Omental fat pad (tissue), 4 donors: ENCODE results near the gene DDAH2. TPM values are rescaled to one million over a fixed set of nuclear protein-coding genes. Genes with fewer than 3 reads are reported as not detected.
A peak's percentile ranks its signal among the peaks of the same experiment; 100 is the strongest.

Experiments
- ATAC-seq: fragments of 150-250 bp; one replicate; pipeline ENCODE4 v1.9.1; 2016; ENCODE audit warnings: mild to moderate bottlenecking, moderate library complexity; ENCODE audit not compliant: low FRiP score
- DNase-seq: peaks from one replicate; pipeline ENCODE4 v3.0.0-alpha.2; 2019; ENCODE audit warnings: low spot score
- total RNA-seq, 4 donors: library from RNA; depleted of rRNA; stranded (reverse); fragments of >200 nt; gene quantifications; one replicate each; pipeline ENCODE4 v1.1.0, GENCODE V29; 2016
- TF ChIP-seq, protein P1 (sequence below), 3 donors: fragments of 450-650 bp; IDR thresholded peaks; one replicate each; pipeline ENCODE4 v1.5.1; 2016 to 2017; ENCODE audit warnings: antibody characterized with exemption in 3 of 3, mild to moderate bottlenecking in 3 of 3, moderate library complexity in 2 of 3

Gene DDAH2
- total RNA-seq, 4 donors from 2014 or later, result 103 to 148 (median 115) TPM

- TF ChIP-seq, protein P1, sequence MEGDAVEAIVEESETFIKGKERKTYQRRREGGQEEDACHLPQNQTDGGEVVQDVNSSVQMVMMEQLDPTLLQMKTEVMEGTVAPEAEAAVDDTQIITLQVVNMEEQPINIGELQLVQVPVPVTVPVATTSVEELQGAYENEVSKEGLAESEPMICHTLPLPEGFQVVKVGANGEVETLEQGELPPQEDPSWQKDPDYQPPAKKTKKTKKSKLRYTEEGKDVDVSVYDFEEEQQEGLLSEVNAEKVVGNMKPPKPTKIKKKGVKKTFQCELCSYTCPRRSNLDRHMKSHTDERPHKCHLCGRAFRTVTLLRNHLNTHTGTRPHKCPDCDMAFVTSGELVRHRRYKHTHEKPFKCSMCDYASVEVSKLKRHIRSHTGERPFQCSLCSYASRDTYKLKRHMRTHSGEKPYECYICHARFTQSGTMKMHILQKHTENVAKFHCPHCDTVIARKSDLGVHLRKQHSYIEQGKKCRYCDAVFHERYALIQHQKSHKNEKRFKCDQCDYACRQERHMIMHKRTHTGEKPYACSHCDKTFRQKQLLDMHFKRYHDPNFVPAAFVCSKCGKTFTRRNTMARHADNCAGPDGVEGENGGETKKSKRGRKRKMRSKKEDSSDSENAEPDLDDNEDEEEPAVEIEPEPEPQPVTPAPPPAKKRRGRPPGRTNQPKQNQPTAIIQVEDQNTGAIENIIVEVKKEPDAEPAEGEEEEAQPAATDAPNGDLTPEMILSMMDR (IDR thresholded peaks at IDR 0.05), result no peak
- ATAC-seq (no peak), DNase-seq (no peak)
Measured at GRCh38 chr6:31732029-31732428, 2.9 kb upstream of the DDAH2 start.

DNA sequence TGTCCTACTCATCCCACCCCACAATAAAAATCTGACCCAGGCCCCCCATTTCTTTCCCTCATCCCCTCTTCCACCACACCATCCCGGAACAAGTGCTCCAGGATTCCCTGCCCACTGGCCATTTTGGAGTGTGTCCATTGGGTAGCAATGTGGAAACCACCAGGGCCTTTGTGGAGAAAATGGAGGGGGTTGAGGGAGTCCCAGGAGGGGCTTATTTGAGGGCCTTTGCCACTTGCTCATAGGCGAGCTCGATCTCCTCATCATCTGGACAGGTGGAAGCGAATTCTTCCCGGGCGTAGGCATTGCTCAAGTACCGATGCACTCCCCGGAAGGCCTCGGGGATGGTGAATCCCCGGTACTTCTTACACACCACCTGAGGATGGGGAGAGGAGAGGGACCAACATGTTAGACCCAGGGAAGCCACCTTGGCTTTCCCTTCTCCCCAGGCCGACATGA, 1.6 kb upstream of the DDAH2 start:
- TF ChIP-seq, protein P1 (IDR thresholded peaks at IDR 0.05), result no peak
- ATAC-seq, result no peak
- no peak for DNase-seq

DNA sequence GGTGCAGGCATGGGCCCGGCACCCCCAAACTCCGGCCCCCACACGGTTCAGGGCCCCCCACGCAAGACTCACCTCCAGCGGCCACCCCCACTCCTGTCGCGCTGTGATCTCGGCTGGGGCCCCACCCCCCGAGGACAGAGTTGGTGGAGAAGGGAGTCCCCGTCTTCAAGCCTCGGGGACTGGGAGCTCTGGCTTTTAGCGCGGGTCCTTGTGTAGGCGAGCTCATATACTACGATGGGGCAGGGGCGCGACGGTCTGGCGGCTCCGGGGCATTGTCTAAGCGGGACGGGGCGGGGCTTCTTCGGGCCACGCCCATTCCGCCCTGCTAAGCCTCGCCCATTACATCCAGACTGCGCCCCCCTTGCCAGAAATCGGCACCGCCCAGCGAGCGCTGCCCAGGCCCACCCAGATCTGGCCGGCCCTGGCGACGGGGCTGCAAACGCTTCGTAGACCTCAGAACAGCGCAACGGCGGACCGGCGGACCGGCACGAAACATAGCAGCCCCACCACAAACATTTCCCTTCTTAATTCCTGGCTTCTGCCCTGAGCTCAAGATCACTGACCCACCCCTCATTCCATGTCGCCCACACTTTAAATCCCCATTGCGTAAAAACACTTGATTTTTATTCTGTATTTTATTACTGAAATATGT, 1.0 kb upstream of the DDAH2 start:
- TF ChIP-seq, protein P1 (IDR thresholded peaks at IDR 0.05), result no peak
- ATAC-seq (peak; percentile 79), DNase-seq (peak; percentile 88)

- peak; percentile 87 for ATAC-seq
- TF ChIP-seq, protein P1 (IDR thresholded peaks at IDR 0.05), result peak in 1 of 3 donors; percentile 11
- peak; percentile 88 for DNase-seq
Measured at GRCh38 chr6:31729515-31729978, 448 bp upstream of the DDAH2 start.

DNA sequence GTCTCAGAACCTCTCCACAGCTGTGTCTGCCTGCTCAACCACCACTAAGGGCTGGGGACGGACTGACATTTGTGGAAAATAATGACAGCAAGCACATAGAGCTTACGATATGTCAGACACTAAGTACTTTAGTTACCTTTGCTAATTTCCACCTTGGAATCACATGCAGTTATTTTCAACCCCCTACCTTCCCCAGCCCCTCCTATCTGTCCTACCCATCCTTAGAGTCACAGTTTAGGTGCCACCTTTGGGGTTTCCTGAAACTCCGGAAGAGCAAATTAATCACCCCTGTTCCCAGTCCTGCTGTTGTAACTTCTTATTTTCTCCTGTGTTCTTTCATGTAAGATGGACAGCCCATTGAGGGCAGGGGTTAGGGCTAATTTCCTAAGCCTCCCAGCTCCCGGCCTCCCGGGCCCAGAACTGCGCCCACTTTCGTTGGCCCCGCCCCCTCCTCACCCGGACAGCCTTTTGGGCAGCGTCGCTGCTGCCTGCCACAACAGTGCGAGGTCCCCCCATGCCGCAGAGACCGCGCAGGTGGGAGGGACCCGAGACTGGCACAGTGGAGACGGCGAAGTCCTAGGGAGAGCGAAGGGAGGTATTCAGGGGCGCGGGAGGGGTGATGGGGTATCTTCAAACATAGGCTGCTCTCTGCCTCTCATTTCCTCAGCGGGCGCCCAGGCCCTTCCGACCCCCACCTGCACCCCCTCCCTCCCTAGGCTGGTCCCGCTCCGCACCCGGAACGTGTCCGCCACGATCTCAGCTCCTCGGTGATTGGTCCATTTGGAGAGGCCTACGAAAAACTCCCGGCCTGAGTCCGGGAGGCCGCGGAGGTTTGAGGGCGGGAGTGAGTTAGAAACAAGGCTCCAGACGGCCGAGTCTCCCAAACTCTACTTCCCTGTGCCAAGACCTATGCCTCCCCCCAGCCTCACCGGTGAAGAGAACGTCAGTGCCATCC, 1.1 kb downstream of the DDAH2 start:
- TF ChIP-seq, protein P1 (IDR thresholded peaks at IDR 0.05), result no peak
- DNase-seq, result no peak
- no peak for ATAC-seq

- ATAC-seq (no peak), DNase-seq (no peak)
- TF ChIP-seq, protein P1 (IDR thresholded peaks at IDR 0.05), result no peak
Measured at GRCh38 chr6:31727034-31727716, 1.9 kb downstream of the DDAH2 start.
